Uterus (tissue), 4 donors: Measurements from ENCODE around the gene SURF4. TPM values are rescaled to one million over a fixed set of nuclear protein-coding genes. Genes with fewer than 3 reads are reported as not detected.
"Not testable (repeated sequence)": the region's sequence is repeated elsewhere in the genome, so short reads cannot be mapped to it uniquely, and the experiment has no call there.

Source experiments
- DNase-seq, 2 donors: peaks; one replicate each; pipeline ENCODE4 v3.0.0-alpha.2; 2019 to 2020
- H3K27ac ChIP-seq, 2 donors: fragments of 200-600 bp; sonication (generic); 1 replicate in 1 of 2; 2 replicates in 1 of 2; pipeline ENCODE4 v1.5.1; 2016 to 2018
- H3K27me3 ChIP-seq, 2 donors: fragments of 200-600 bp; sonication (generic); one replicate each; pipeline ENCODE4 v1.5.1; 2018 to 2019; ENCODE audit warnings: control low read depth in 1 of 2
- H3K36me3 ChIP-seq, 2 donors: fragments of 200-600 bp; sonication (generic); one replicate each; pipeline ENCODE4 v1.5.1; 2019; ENCODE audit warnings: control low read depth in 1 of 2
- H3K4me1 ChIP-seq, 2 donors: fragments of 200-600 bp; sonication (generic); one replicate each; pipeline ENCODE4 v1.5.1; 2018 to 2019; ENCODE audit warnings: control low read depth in 1 of 2
- H3K4me3 ChIP-seq, 2 donors: fragments of 200-600 bp; sonication (generic); 1 replicate in 1 of 2; 2 replicates in 1 of 2; pipeline ENCODE4 v1.5.1; 2018 to 2019; ENCODE audit warnings: mild to moderate bottlenecking in 1 of 2
- H3K9me3 ChIP-seq, 2 donors: fragments of 200-600 bp; sonication (generic); one replicate each; pipeline ENCODE4 v1.5.1; 2019; ENCODE audit warnings: control low read depth in 1 of 2
- POLR2A ChIP-seq, 2 donors: fragments of 450-650 bp; IDR thresholded peaks; one replicate each; pipeline ENCODE4 v1.6.1; 2016; ENCODE audit warnings: antibody characterized with exemption in 2 of 2, mild to moderate bottlenecking in 1 of 2, moderate library complexity in 1 of 2
- intact Hi-C: fragments of 100-400 bp; cut with DNase I; formaldehyde crosslinking; loops from one replicate; pipeline ENCODE4 v1.15.1; 2023; ENCODE audit warnings: low total_unique reads
- total RNA-seq, 4 donors: library from RNA; depleted of rRNA in 3 of 4; stranded (reverse); fragments of >200 nt in 3 of 4; gene quantifications; one replicate each; pipeline versions ENCODE4 v1.1.0 to v1.2.4, GENCODE V29; 2014 to 2023
- TF ChIP-seq, protein P1 (sequence below), 4 experiments: fragments of 200-600 bp in 2 of 4; fragments of 450-650 bp in 2 of 4; sonication (generic) in 2 of 4; IDR thresholded peaks; one replicate each; pipeline ENCODE4 v1.5.1; 2016 to 2019; ENCODE audit warnings: antibody characterized with exemption in 4 of 4, mild to moderate bottlenecking in 2 of 4, moderate library complexity in 1 of 4
- donor health status: DM: yes; HTN: yes; CAD: no.

SURF4 gene
- total RNA-seq, 4 donors from 2014 or later, result 74.7 to 262 (median 108) TPM

DNA sequence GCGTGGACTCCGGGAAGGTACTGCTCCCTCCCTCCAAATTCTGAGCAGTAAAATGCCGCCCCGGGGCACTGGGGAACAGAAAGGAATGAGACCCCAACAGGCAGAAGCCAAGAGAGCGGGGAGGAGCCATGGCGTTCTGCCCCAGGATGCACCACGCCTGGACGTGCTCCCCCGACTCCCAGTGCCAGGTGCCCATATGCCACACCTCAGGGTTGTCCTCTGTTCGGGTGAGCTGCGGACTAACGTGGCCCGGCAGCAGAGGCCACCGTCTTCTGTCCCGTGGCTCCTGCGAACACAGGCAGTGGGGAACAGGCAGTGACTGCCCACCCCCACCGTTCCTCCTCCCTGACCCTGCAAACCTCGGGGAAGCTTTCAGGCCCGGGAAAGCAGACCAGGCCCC is 44.6 kb downstream of the SURF4 start:
- TF ChIP-seq, protein P1, sequence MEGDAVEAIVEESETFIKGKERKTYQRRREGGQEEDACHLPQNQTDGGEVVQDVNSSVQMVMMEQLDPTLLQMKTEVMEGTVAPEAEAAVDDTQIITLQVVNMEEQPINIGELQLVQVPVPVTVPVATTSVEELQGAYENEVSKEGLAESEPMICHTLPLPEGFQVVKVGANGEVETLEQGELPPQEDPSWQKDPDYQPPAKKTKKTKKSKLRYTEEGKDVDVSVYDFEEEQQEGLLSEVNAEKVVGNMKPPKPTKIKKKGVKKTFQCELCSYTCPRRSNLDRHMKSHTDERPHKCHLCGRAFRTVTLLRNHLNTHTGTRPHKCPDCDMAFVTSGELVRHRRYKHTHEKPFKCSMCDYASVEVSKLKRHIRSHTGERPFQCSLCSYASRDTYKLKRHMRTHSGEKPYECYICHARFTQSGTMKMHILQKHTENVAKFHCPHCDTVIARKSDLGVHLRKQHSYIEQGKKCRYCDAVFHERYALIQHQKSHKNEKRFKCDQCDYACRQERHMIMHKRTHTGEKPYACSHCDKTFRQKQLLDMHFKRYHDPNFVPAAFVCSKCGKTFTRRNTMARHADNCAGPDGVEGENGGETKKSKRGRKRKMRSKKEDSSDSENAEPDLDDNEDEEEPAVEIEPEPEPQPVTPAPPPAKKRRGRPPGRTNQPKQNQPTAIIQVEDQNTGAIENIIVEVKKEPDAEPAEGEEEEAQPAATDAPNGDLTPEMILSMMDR (IDR thresholded peaks at IDR 0.05), result no peak
- TF ChIP-seq POLR2A (IDR thresholded peaks at IDR 0.05), result no peak
- DNase-seq, result no peak
- Histone ChIP-seq H3K4me1 (peaks cover 7 to 12% of the 10 kb centered on the region in 2 donors), H3K36me3 (no peaks in the 10 kb centered on the region), H3K4me3 (no peak overlapping the region), H3K27me3 (no peaks in the 10 kb centered on the region), H3K27ac (no peak overlapping the region), H3K9me3 (no peaks in the 10 kb centered on the region)
- intact Hi-C loops, result no loop called here

DNA sequence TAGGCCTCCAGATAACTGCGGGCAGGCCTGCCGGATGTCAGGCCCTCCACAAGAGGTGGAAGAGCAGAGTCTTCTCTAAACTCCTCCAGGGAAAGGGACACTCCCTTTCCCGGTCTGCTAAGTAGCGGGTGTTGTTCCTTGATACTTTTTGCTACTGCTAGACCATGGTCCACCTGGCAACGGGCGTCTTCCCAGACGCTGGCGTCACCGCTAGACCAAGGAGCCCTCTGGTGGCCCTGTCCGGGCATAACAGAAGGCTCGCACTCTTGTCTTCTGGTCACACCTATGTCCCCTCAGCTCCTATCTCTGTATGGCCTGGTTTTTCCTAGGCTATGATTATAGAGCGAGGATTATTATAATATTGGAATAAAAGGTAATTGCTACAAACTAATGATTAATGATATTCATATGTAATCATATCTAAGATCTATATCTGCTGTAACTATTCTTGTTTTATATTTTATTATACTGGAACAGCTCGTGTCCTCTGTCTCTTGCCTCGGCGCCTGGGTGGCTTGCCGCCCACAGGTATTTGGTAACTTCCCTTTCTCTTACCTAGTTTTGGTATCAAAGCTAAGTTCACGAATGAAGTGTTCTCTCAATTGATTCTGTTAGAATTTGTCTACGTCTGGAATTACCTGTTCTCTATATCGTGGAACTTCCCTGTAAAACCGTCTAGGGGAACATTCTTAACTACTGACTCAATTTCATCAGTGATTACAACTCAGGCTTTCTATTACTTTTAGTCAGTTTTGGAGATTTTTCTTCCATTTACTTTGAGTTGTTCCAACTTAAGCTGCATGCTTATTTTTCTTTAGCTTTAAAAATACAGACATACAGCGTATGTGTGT is 46.3 kb downstream of the SURF4 start:
- peak in 1 of 2 donors; percentile 19 for DNase-seq
- H3K27me3 ChIP-seq, H3K36me3 ChIP-seq, H3K27ac ChIP-seq, H3K9me3 ChIP-seq, H3K4me1 ChIP-seq, intact Hi-C loops, H3K4me3 ChIP-seq: not testable (repeated sequence)
- TF ChIP-seq, protein P1 (IDR thresholded peaks at IDR 0.05), result peak; percentile 31 to 55 (median 44)

DNA sequence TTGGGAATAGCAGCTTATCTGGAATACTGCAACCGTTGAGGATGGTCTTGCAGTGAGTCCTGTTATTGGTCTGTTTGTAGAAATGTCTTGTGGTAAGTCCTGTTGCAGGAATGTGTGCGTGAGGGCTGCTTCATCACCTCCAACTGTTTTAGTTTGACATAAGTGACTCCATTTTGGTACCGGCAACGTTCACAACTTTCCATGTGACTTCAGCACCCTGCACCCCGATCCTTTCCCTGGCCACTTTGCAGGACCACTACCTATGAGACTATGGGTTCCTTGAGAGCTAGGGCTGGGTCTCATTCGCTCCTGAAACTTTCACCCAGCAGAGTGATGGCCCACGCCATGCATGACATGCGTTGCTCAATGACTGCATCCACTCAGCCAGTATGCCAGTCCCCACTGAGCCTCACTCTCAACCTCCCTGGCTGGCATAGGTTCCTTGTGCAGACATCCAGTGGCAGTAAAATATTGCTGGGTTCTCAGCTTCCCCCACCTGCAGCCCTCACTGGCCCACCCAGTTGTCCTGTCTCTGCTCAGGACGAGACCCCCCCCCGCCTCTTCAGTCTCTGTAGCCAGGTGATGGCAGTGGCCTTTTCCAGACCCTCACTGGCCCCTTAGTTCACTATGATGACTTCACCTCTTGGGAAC is 47.9 kb downstream of the SURF4 start:
- Histone ChIP-seq H3K27me3 (no peaks in the 10 kb centered on the region), H3K4me1 (no peaks in the 10 kb centered on the region), H3K36me3 (no peaks in the 10 kb centered on the region), H3K4me3 (no peak overlapping the region), H3K9me3 (no peaks in the 10 kb centered on the region), H3K27ac (no peak overlapping the region)
- DNase-seq, result peak in 1 of 2 donors; percentile 8
- intact Hi-C loops, result no loop called here
- TF ChIP-seq, protein P1 (IDR thresholded peaks at IDR 0.05), result no peak

DNA sequence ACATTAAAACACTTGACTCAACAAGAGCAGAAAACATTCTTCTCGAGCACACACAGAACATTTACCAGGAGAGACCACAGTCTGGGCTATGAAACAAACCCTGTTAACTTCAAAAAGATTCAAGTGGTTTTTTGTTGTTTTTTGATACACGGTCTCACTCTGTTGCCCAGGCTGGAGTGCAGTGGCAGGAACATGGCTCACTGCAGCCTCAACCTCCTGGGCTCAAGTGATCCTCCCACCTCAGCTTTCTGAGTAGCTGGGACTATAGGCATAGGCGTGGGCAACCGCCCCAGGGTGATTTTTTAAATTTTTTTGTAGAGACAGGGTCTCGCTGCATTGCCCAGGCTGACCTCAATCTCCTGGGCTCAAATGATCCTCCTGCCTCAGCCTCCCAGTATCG is 48.8 kb downstream of the SURF4 start:
- DNase-seq, H3K4me1 ChIP-seq, H3K36me3 ChIP-seq, H3K9me3 ChIP-seq, H3K27ac ChIP-seq, intact Hi-C loops, H3K27me3 ChIP-seq, H3K4me3 ChIP-seq: not testable (repeated sequence)

DNA sequence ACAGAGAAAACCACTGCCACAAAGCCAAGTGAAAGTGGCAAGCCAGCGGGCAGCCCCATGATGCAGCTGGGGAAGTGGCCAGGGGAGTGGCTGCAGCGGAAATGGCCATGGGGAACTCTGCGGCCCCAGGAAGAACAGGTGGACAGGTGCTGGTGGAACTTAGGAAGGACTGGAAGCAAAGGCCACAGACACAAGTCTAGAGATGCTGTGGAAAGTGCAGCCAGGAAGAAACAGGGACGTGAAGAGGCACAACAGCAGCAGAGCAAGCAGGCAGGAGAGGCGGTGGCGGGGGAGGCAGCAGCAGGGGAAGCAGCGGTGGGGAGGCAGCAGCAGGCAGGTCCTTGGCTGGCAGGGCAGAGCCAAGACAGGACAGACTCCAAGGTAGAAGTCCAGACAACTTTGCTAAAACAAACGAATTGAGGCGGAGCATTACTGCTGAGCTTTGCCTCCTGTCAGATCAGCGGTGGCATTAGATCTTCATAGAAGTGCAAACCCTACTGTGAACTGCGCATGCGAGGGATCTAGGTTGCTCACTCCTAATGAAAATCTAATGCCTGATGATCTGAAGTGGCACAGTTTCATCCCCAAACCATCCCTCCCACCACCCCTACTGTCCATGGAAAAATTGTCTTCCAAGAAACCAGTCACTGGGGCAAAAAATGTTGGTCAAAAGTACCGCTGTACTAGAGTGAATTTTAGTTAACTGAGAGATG is 51.7 kb downstream of the SURF4 start:
- no peak for TF ChIP-seq POLR2A (IDR thresholded peaks at IDR 0.05)
- TF ChIP-seq, protein P1 (IDR thresholded peaks at IDR 0.05), result no peak
- no peaks in the 10 kb centered on the region for H3K4me1 ChIP-seq
- no peak overlapping the region for H3K4me3 ChIP-seq
- no peaks in the 10 kb centered on the region for H3K9me3 ChIP-seq
- no peaks in the 10 kb centered on the region for H3K27me3 ChIP-seq
- no peak for DNase-seq
- H3K27ac ChIP-seq, result no peak overlapping the region
- no peaks in the 10 kb centered on the region for H3K36me3 ChIP-seq
- intact Hi-C loops, result no loop called here
